ENCODE measurements around the gene GYS2.

GYS2 gene

DNA sequence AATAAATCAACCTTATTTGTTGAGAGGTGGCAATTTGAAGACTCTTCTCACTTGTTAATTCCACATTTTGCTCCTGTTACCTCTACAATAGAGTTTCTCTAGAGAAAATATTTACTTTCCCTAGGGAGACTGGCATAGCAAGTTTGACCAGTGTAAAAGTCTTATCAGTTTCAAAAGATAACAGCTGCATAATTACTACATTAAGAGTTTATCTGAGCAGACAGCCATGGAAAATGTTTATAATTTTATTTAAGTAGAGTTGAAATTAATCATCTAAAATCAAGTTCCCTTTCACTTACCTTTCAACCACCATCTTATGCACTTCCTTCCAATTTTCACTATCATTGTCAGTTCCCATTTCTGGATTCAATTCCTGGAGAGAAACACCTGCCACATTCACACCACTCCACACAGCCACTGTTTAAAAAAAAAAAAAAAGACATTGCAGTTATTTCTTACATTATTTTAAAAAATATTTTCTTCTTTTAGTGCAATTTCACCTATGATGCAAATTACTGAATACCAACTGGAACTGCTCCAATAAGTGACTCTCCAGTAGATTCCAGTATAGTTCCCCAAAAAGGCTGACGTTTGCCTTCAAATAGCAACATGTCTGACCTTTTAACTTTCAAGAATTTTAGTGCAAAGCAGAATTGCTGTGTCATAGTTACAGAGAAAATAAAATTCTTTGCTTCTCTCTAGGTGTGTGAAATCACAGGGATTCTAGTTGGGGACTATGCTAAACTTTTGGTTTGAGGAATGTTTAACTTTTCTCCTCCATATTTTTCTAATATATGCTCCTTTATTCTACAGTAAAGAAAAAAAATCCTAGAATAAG is 33.6 kb upstream of the GYS2 start:
- Histone ChIP-seq H3K4me1 (ENCODE audit: control insufficient read depth, insufficient read depth, low read length, poor library complexity, severe bottlenecking) (peaks cover 8% of the 10 kb centered on the region), H3K27me3 (replicated peaks; ENCODE audit: control insufficient read depth, insufficient read depth, low read length, poor library complexity, severe bottlenecking) (no peaks in the 10 kb centered on the region), H3K27ac (ENCODE audit: insufficient read depth, low read length, poor library complexity, severe bottlenecking) (no peak overlapping the region), H3K4me3 (ENCODE audit: insufficient read depth, low read depth, low read length, poor library complexity, severe bottlenecking) (no peak overlapping the region), H3K36me3 (ENCODE audit: control insufficient read depth, insufficient read depth, low read length) (peaks cover 76% of the 10 kb centered on the region), H3K9me3 (ENCODE audit: control insufficient read depth, low read length) (no peaks in the 10 kb centered on the region)
- no peak for DNase-seq

DNA sequence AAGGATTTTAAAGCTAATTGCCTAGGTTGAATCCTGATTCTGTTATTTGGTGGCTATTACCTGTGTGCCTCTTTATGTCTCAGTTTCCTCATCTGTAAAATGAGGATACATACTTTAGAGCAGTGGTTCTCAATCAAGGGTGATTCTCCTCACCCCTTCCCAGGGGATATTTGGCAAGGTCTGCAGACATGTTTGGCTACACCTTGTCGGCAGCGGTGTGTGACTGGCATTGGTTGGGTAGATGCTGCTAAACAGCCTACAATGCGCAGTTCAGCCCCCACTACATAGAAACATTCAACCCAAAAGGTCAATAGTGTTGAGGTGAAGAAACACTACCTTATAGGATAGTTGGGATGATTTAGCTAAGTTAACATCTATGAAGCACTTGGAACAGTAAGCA is 29.6 kb upstream of the GYS2 start:
- Histone ChIP-seq H3K27ac (ENCODE audit: insufficient read depth, low read length, poor library complexity, severe bottlenecking) (no peak overlapping the region), H3K36me3 (ENCODE audit: control insufficient read depth, insufficient read depth, low read length) (peaks cover 49% of the 10 kb centered on the region), H3K9me3 (ENCODE audit: control insufficient read depth, low read length) (no peaks in the 10 kb centered on the region), H3K4me1 (ENCODE audit: control insufficient read depth, insufficient read depth, low read length, poor library complexity, severe bottlenecking) (no peaks in the 10 kb centered on the region), H3K27me3 (replicated peaks; ENCODE audit: control insufficient read depth, insufficient read depth, low read length, poor library complexity, severe bottlenecking) (no peaks in the 10 kb centered on the region), H3K4me3 (ENCODE audit: insufficient read depth, low read depth, low read length, poor library complexity, severe bottlenecking) (no peak overlapping the region)
- no peak for DNase-seq

DNA sequence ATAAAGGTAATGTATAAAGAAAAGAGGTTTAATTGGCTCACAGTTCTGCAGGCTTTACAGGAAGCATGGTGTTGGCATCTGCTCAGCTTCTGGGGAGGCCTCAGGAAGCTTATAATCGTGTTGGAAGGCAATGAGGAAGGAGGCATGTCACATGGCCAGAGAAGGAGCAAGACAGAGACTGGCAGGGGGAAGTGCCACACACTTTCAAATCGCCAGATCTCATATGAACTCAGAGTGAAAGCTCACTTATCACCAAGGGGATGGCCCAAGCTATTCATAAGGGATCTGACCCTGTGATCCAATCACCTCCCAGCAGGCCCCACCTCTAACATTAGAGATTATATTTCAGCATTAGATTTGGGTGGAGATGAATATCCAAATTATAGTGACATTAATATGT is 26.7 kb upstream of the GYS2 start:
- Histone ChIP-seq H3K36me3 (ENCODE audit: control insufficient read depth, insufficient read depth, low read length) (peaks cover 24% of the 10 kb centered on the region), H3K27ac (ENCODE audit: insufficient read depth, low read length, poor library complexity, severe bottlenecking) (no peak overlapping the region), H3K4me3 (ENCODE audit: insufficient read depth, low read depth, low read length, poor library complexity, severe bottlenecking) (no peak overlapping the region), H3K9me3 (ENCODE audit: control insufficient read depth, low read length) (no peaks in the 10 kb centered on the region), H3K4me1 (ENCODE audit: control insufficient read depth, insufficient read depth, low read length, poor library complexity, severe bottlenecking) (no peaks in the 10 kb centered on the region), H3K27me3 (replicated peaks; ENCODE audit: control insufficient read depth, insufficient read depth, low read length, poor library complexity, severe bottlenecking) (no peaks in the 10 kb centered on the region)
- DNase-seq: no peak

DNA sequence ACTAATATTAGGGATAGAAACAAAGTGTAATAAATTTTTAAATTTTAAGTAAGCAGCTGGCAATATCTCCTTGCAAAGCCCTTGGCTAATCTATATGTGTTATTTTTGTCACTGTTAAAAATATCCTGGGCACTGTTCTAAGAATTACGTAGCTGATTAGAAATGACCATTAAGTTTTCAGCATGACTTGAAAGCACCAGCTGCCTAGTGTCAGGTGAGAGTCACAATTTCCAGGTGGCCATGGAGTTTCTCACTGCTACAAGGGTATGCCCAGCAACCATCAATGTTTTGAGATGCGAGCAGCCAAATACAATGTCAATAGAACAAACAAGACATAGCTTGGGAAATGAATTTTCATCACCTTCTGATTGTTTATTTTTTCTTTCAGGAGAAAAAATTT is 23.3 kb upstream of the GYS2 start:
- Histone ChIP-seq H3K4me3 (ENCODE audit: insufficient read depth, low read depth, low read length, poor library complexity, severe bottlenecking) (no peak overlapping the region), H3K9me3 (ENCODE audit: control insufficient read depth, low read length) (no peaks in the 10 kb centered on the region), H3K4me1 (ENCODE audit: control insufficient read depth, insufficient read depth, low read length, poor library complexity, severe bottlenecking) (no peaks in the 10 kb centered on the region), H3K27ac (ENCODE audit: insufficient read depth, low read length, poor library complexity, severe bottlenecking) (no peak overlapping the region), H3K36me3 (ENCODE audit: control insufficient read depth, insufficient read depth, low read length) (no peaks in the 10 kb centered on the region), H3K27me3 (replicated peaks; ENCODE audit: control insufficient read depth, insufficient read depth, low read length, poor library complexity, severe bottlenecking) (no peaks in the 10 kb centered on the region)
- DNase-seq: no peak

DNA sequence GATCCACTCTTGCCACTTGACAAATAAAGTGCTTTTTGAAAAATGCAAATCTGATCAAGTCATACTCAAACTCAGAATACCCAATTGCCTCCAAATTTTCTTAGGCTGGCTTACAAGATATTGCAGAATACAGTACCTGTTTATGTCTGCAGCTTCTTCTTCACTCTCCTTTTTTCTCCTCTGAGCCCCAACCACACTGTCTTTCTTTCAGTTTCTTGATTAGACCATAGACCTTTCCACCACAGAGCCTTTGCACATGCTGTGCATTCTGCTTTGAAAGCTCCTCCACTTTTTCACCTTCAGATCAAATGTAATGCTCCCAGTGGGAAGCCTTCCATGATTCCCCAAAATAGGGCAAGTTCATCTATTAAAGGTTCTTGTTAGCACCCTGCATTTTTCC is 13.9 kb upstream of the GYS2 start:
- Histone ChIP-seq H3K4me3 (ENCODE audit: insufficient read depth, low read depth, low read length, poor library complexity, severe bottlenecking) (no peak overlapping the region), H3K27ac (ENCODE audit: insufficient read depth, low read length, poor library complexity, severe bottlenecking) (no peak overlapping the region), H3K9me3 (ENCODE audit: control insufficient read depth, low read length) (no peaks in the 10 kb centered on the region), H3K4me1 (ENCODE audit: control insufficient read depth, insufficient read depth, low read length, poor library complexity, severe bottlenecking) (peaks cover 25% of the 10 kb centered on the region), H3K27me3 (replicated peaks; ENCODE audit: control insufficient read depth, insufficient read depth, low read length, poor library complexity, severe bottlenecking) (no peaks in the 10 kb centered on the region), H3K36me3 (ENCODE audit: control insufficient read depth, insufficient read depth, low read length) (no peaks in the 10 kb centered on the region)
- no peak for DNase-seq

DNA sequence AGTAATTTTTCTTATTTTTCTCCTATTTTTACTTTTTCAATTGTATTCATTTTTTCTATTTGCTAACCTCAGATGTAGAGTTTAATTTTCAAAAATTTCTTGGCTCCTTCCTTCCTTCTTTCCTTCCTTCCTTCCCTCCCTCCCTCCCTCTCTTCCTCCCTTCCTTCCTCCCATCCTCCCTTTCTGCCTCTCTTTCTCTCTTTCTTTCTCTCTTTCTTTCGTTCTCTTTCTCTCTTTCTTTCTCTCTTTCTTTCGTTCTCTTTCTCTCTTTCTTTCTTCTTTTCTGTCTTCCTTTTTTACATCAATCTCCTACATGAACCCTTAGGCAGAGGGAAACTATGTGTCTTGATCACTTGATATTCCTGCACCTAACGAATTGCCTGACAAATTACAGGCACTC is 12.4 kb upstream of the GYS2 start:
- Histone ChIP-seq H3K4me1 (ENCODE audit: control insufficient read depth, insufficient read depth, low read length, poor library complexity, severe bottlenecking) (peaks cover 33% of the 10 kb centered on the region), H3K27ac (ENCODE audit: insufficient read depth, low read length, poor library complexity, severe bottlenecking) (no peak overlapping the region), H3K9me3 (ENCODE audit: control insufficient read depth, low read length) (no peaks in the 10 kb centered on the region), H3K36me3 (ENCODE audit: control insufficient read depth, insufficient read depth, low read length) (no peaks in the 10 kb centered on the region), H3K4me3 (ENCODE audit: insufficient read depth, low read depth, low read length, poor library complexity, severe bottlenecking) (no peak overlapping the region), H3K27me3 (replicated peaks; ENCODE audit: control insufficient read depth, insufficient read depth, low read length, poor library complexity, severe bottlenecking) (no peaks in the 10 kb centered on the region)
- DNase-seq: no peak

DNA sequence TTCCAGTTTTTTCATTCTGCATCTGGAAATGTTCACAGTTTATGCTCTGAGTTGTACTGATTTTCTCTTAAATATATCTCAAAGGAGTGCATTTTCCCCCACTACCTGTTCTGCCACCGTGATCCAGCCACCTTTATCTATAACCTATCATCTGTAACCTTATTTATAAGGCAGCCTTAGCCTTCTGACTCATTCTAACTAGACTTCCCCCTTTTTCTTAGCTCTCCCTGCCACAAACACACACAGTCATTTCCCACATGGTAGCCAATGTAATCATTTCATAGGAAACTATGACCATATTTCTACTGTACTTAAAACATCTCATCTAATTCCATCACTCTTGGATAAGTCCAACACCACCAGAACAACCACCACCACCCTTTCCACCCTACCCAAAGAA is 10.8 kb upstream of the GYS2 start:
- Histone ChIP-seq H3K27ac (ENCODE audit: insufficient read depth, low read length, poor library complexity, severe bottlenecking) (peak overlapping the region; percentile 60), H3K4me3 (ENCODE audit: insufficient read depth, low read depth, low read length, poor library complexity, severe bottlenecking) (no peak overlapping the region), H3K4me1 (ENCODE audit: control insufficient read depth, insufficient read depth, low read length, poor library complexity, severe bottlenecking) (peaks cover 33% of the 10 kb centered on the region), H3K9me3 (ENCODE audit: control insufficient read depth, low read length) (no peaks in the 10 kb centered on the region), H3K36me3 (ENCODE audit: control insufficient read depth, insufficient read depth, low read length) (no peaks in the 10 kb centered on the region), H3K27me3 (replicated peaks; ENCODE audit: control insufficient read depth, insufficient read depth, low read length, poor library complexity, severe bottlenecking) (no peaks in the 10 kb centered on the region)
- no peak for DNase-seq

DNA sequence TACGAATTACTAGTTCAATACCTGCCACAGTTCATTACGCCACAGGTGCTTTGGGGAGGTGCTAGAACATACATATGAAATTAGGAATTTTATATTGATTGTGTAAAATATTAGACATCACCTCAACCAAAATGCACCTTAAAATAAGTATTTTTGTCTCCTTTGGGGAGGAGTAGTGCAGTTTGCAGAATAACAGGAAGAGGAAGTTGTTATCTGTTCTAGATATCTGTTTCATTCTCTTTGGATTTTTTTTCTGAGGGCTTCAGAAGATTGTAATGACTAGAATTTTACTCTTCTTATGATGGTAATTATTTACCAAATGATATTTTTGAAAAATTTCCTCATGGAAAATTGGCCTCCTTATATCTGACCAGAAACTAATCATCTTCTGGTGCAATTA is 9.9 kb upstream of the GYS2 start:
- DNase-seq: no peak
- Histone ChIP-seq H3K4me3 (ENCODE audit: insufficient read depth, low read depth, low read length, poor library complexity, severe bottlenecking) (no peak overlapping the region), H3K9me3 (ENCODE audit: control insufficient read depth, low read length) (no peaks in the 10 kb centered on the region), H3K4me1 (ENCODE audit: control insufficient read depth, insufficient read depth, low read length, poor library complexity, severe bottlenecking) (peaks cover 33% of the 10 kb centered on the region), H3K27me3 (replicated peaks; ENCODE audit: control insufficient read depth, insufficient read depth, low read length, poor library complexity, severe bottlenecking) (no peaks in the 10 kb centered on the region), H3K27ac (ENCODE audit: insufficient read depth, low read length, poor library complexity, severe bottlenecking) (peak overlapping the region; percentile 60), H3K36me3 (ENCODE audit: control insufficient read depth, insufficient read depth, low read length) (no peaks in the 10 kb centered on the region)

DNA sequence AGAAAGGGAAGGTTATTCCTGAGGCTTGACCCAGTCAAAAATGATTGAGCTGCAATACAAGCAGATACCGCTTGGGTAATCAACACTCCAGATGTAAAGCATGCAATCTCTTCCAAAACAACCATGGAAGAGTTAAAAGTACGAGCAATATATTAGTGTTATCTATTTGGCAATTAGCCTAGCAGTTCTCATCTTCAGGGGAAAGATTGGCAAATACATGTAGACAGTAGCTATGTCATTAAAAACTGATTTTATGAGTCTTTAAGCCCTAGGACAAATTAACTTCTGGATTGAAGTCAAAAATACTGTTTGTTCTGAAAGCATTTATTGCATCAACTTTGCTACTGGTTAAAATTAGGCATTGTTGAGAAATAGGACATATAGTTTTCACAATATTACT is 9.3 kb upstream of the GYS2 start:
- H3K4me3 ChIP-seq (ENCODE audit: insufficient read depth, low read depth, low read length, poor library complexity, severe bottlenecking): peak overlapping the region; percentile 0
- no peaks in the 10 kb centered on the region for H3K9me3 ChIP-seq (ENCODE audit: control insufficient read depth, low read length)
- H3K27ac ChIP-seq (ENCODE audit: insufficient read depth, low read length, poor library complexity, severe bottlenecking): peak overlapping the region; percentile 60
- H3K27me3 ChIP-seq (replicated peaks; ENCODE audit: control insufficient read depth, insufficient read depth, low read length, poor library complexity, severe bottlenecking): no peaks in the 10 kb centered on the region
- H3K4me1 ChIP-seq (ENCODE audit: control insufficient read depth, insufficient read depth, low read length, poor library complexity, severe bottlenecking): peaks cover 33% of the 10 kb centered on the region
- no peak for DNase-seq
- no peaks in the 10 kb centered on the region for H3K36me3 ChIP-seq (ENCODE audit: control insufficient read depth, insufficient read depth, low read length)

DNA sequence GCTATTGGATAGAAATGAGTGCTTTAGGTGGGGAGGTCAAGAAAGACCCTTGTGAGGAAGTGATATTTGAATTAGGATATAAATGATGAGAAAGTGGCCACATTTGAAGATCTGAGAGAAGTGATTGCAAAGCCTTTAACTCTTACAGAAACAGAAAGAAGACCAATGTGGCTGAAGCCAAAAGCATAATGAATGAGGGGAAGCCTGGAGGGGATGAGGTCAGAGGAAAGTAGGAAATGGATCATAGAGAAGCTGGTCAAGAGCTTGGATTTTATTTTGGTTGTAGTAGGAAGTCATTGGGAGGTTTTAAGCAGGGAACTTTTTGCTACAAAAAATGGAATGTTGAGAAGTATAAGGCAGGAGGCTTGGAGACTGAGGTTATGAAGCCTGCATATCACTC is 3.5 kb upstream of the GYS2 start:
- Histone ChIP-seq H3K36me3 (ENCODE audit: control insufficient read depth, insufficient read depth, low read length) (no peaks in the 10 kb centered on the region), H3K27ac (ENCODE audit: insufficient read depth, low read length, poor library complexity, severe bottlenecking) (no peak overlapping the region), H3K4me3 (ENCODE audit: insufficient read depth, low read depth, low read length, poor library complexity, severe bottlenecking) (no peak overlapping the region), H3K4me1 (ENCODE audit: control insufficient read depth, insufficient read depth, low read length, poor library complexity, severe bottlenecking) (peaks cover 5% of the 10 kb centered on the region), H3K27me3 (replicated peaks; ENCODE audit: control insufficient read depth, insufficient read depth, low read length, poor library complexity, severe bottlenecking) (no peaks in the 10 kb centered on the region), H3K9me3 (ENCODE audit: control insufficient read depth, low read length) (no peaks in the 10 kb centered on the region)
- DNase-seq: no peak

Measured in effector memory CD4-positive, alpha-beta T cell (primary cell).